ENCODE data around the gene SNED1.

- no peak for TF ChIP-seq EZH2 (IDR thresholded peaks at IDR 0.05)
- TF ChIP-seq FOXP2 (optimal IDR thresholded peaks at IDR 0.05; ENCODE audit: control extremely low read depth, extremely low read length, insufficient read depth), result no peak
- TF ChIP-seq POLR2AphosphoS5 (IDR thresholded peaks at IDR 0.05; ENCODE audit: borderline replicate concordance, low read depth, low read length), result no peak
Observed at GRCh38 chr2:241133436-241133820, 135.0 kb downstream of the SNED1 start.
